UCSD-AML1 (cell line): ENCODE measurements around the gene PRIMA1.
"Not testable (repeated sequence)": the region's sequence is repeated elsewhere in the genome, so short reads cannot be mapped to it uniquely, and the experiment has no call there.

Experiments
- DNase-seq: peaks from one replicate; lab custom pipeline; 2025; ENCODE audit not compliant: unreplicated experiment; lab: John Stamatoyannopoulos, UW

PRIMA1 gene, protein sequence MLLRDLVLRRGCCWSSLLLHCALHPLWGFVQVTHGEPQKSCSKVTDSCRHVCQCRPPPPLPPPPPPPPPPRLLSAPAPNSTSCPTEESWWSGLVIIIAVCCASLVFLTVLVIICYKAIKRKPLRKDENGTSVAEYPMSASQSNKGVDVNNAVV

GRCh38 chr14:93788293-93788542, at the start of gene PRIMA1:
Gene PRIMA1, minus strand, starts transcription at chr14:93788485. Its CDS starts 767 bp downstream, at chr14:93787718.
- DNase-seq: no peak

DNA sequence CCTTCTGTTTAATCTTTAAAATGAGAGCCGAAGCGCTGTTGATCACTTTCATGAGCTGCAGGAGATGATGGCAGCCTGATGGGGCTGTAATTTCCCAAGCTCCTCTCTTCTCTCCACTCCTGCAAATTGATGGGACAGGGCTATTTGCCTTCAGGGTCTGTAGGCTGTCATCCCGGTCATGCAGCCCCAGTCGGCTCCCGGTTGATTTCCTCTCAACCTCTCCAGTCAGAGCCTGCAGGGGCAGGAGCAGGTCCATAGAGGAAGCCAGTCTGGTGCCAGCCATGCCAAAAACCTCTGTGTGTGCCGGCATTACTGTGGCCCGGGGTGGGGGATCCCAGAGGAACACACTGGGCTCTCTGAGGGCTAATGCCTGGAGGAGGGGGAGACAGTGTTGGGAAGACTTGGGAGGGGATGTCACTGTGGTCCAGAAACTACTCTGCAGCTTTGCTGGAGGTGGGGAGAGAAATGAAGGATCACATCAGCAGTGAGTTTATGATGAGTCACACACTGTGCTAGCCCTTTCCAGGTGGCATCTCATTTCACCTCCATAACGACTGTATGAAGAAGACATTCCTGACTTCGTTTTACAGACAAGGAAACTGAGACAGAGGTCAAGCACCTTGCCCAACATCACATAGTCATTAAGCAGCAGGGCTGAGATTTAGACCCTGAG, 46.5 kb upstream of the PRIMA1 start:
- DNase-seq: no peak

DNA sequence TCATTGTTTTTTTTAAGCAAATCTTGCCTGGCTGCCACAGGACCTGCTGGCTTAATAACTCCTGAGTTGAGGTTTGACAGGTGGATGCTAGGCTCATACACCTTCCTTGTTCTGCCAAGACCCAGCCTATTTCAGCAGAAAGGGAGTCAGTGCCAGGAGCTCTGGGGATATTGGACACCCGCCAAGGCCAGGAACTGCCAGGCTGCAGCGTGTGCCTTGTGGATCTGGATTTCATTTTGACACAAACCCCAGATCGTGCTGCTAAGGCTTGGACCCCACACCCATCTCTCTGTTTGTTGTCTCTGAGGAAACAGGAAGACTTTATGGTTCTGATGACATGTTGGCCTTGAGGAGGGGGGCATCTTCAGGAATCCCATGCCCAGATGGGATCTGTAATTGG, 44.4 kb upstream of the PRIMA1 start:
- no peak for DNase-seq

GRCh38 chr14:93832081-93832480, 43.8 kb upstream of the PRIMA1 start:
- no peak for DNase-seq

GRCh38 chr14:93830753-93831461, 42.6 kb upstream of the PRIMA1 start:
- no peak for DNase-seq

GRCh38 chr14:93829839-93830481, 41.7 kb upstream of the PRIMA1 start:
- DNase-seq: no peak

- no peak for DNase-seq
Measured at GRCh38 chr14:93825235-93825553, 36.9 kb upstream of the PRIMA1 start.

- DNase-seq: no peak
Measured at GRCh38 chr14:93824518-93825234, 36.4 kb upstream of the PRIMA1 start.

DNA sequence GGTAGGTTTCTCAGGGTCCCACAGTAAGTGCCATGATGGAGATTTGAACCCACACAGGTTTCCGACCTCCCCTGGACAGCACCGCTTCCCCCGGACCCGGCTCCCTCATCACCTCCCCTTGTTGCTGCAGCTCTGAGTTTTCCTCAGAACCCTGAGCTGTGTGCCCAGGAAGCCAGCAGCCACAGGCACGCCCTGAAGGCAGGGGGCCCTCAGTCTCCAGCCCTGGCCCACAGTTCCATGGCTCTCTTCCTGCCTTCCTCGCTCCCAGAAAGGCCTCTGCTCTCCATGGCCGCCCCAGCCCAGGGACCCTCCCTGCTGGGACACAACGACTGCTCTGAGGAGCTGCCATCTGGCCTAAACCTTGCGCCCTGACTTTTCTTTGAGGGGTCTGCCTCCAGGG, 35.8 kb upstream of the PRIMA1 start:
- DNase-seq: no peak

GRCh38 chr14:93821051-93821450, 32.8 kb upstream of the PRIMA1 start:
- no peak for DNase-seq

DNA sequence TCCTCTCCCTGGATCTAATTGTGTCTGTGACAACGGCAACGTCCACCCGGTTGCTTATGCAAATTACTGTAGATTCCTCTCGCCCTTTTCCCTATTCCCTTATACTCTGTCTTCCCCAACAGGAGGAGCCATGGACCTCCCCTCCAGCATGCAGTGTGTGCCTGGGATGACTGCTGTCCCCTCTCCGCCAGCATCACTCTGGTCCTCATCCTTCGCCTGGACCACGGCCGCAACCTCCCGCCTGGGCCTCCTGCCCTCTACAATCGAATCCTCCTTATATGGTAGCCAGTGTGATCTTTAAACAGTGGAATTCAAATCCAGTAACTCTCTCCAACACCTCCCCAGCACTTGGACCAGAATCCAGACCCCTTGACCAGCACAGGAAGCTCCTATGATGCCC, 30.6 kb upstream of the PRIMA1 start:
- DNase-seq: no peak

- no peak for DNase-seq
Measured at GRCh38 chr14:93811676-93812075, 23.4 kb upstream of the PRIMA1 start.

- DNase-seq: no peak
Measured at GRCh38 chr14:93811020-93811419, 22.7 kb upstream of the PRIMA1 start.

DNA sequence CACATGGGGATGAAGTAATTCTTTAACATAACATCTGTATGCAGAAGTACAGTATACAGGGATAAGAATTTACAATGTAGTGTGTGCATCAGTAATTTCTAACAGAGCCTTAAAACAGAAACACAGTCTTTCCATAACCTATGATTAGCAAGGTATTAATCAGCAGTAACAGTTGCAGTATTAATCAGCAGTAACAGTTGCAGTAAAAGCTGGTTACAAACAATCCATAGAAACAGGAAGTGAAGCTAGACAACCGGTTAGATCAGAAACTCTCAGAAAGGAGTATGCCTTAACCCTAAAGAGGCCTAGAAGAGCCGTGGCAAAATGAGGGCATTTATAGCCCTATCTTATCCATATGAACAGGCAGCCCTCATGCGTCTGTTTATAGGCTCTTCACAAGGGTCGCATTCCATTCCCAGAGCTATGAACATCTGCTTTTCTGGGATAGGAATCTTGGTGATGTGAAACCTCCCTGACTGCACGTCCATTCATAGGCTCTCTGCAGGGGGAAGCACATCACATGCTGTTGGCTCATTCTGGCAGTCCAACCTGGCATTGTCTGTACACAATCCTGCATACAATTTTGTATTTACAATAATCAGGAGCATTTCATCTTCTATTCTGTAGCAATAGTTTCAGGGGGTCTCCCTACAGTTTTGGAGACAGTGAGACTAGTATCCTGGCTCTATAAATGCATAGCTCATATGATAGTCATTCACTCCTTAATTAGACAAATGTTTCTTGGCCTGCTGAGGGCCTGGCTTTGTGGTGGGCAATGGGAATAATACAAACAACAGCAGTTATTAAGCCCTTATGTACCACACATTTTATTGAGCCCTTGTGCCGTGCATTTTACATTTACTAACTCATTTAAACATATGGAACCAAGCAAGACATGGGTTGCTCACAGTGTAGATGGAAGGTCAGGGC, 21.5 kb upstream of the PRIMA1 start:
- not testable (repeated sequence) for DNase-seq

DNA sequence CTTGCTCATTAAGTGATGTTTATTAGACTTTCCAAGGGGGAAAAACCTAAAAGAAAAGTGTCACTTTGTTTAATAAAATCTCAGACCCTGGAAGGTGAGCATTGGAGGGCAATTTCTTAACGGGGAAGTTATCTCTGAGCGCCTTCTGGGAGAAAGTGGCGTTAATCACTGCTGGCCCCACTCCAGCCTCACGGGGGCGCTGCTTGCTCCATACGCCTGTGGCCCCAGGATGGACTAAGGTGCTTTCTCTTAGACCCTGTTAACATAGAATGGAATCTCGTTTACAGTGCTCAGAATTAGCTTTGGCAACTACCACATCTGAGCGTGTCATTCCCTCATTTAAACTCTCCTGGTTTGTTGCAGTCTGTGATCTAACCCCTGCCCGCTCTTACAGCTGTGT, 16.4 kb upstream of the PRIMA1 start:
- DNase-seq: no peak

- no peak for DNase-seq
Measured at GRCh38 chr14:93803408-93804318, 15.4 kb upstream of the PRIMA1 start.

DNA sequence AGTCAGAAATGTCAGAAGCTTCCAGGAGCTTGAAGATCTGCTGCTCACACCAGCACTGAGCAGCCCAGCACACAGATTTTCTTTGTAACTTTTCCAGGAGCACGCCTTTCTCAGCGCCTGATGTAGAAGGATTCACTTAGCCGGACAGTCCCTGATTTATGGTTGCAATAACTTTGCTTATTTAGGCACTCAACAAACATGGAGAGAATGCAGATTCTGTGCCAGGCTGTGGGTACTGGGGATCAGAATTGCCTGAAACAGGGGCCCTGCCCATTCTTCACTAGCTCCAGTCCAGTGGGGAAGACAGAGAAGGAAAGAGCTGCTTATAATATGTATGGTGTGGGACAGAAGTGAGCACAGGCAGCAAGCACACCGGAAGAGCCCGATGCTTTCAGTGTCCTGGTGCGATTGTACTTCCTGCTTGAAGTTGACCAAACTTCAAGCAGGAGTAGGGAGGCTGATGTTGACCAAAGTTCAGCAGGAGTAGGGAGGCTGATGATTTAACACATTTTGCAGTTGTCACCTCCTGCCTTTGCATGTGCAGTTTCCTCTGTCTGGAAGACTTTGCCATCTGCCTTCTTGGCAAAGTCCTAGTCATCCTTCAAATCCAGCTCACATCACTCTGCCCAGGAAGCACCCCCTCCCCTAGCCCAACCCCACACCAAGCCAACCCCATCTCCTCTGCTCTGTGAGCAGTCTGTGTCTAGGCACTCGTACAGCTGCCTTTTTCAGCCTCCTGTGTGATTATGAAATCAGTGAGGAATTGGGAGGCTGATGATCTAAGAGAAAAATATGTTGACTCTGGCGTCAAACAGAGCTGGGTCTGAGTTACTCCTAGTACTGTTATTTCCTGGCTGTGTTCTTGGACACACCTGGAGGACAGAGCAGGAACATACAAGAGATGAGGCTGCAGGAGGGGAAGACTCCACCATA, 12.0 kb upstream of the PRIMA1 start:
- DNase-seq: no peak

GRCh38 chr14:93799617-93799988, 11.3 kb upstream of the PRIMA1 start:
- no peak for DNase-seq

GRCh38 chr14:93797536-93797935, 9.3 kb upstream of the PRIMA1 start:
- DNase-seq: no peak
